ENCODE measurements around the gene MYADML2. TPM values are rescaled to one million over a fixed set of nuclear protein-coding genes. Genes with fewer than 3 reads are reported as not detected.
"Not testable (repeated sequence)": the region's sequence is repeated elsewhere in the genome, so short reads cannot be mapped to it uniquely, and the experiment has no call there.

Gene MYADML2
- total RNA-seq, 4 donors from 2014 or later = 0.76 TPM; not detected in 3

GRCh38 chr17:81984773-81985410, 37.9 kb upstream of the MYADML2 start:
- no peak for DNase-seq
- Histone ChIP-seq H3K27ac (no peak overlapping the region), H3K9me3 (no peaks in the 10 kb centered on the region), H3K4me1 (no peaks in the 10 kb centered on the region), H3K27me3 (no peaks in the 10 kb centered on the region), H3K36me3 (peaks cover 0 to 41% (median 0%) of the 10 kb centered on the region in 3 donors), H3K4me3 (no peak overlapping the region)
- no peak for TF ChIP-seq POLR2A (IDR thresholded peaks at IDR 0.05)
- TF ChIP-seq CTCF (IDR thresholded peaks at IDR 0.05) = no peak

GRCh38 chr17:81983639-81984373, 36.8 kb upstream of the MYADML2 start:
- no peak for TF ChIP-seq POLR2A (IDR thresholded peaks at IDR 0.05)
- TF ChIP-seq CTCF (IDR thresholded peaks at IDR 0.05) = no peak
- peaks cover 0 to 5% (median under 1%) of the 10 kb centered on the region in 4 donors for H3K4me1 ChIP-seq
- H3K27me3 ChIP-seq = no peaks in the 10 kb centered on the region
- H3K27ac ChIP-seq = no peak overlapping the region
- no peak for DNase-seq
- no peaks in the 10 kb centered on the region for H3K9me3 ChIP-seq
- H3K4me3 ChIP-seq = no peak overlapping the region
- H3K36me3 ChIP-seq = peaks cover 0 to 47% (median 0%) of the 10 kb centered on the region in 3 donors

- no peaks in the 10 kb centered on the region for H3K27me3 ChIP-seq
- H3K4me3 ChIP-seq = no peak overlapping the region
- no peak for DNase-seq
- H3K4me1 ChIP-seq = peaks cover 0 to 12% (median 4%) of the 10 kb centered on the region in 4 donors
- peaks cover 0 to 47% (median 0%) of the 10 kb centered on the region in 3 donors for H3K36me3 ChIP-seq
- H3K9me3 ChIP-seq = no peaks in the 10 kb centered on the region
- TF ChIP-seq CTCF (IDR thresholded peaks at IDR 0.05) (no peak), POLR2A (IDR thresholded peaks at IDR 0.05) (no peak)
- no peak overlapping the region for H3K27ac ChIP-seq
Observed at GRCh38 chr17:81983011-81983638, 36.1 kb upstream of the MYADML2 start.

GRCh38 chr17:81981511-81981910, 34.5 kb upstream of the MYADML2 start:
- not testable (repeated sequence) for H3K9me3 ChIP-seq, H3K27me3 ChIP-seq, H3K4me3 ChIP-seq, H3K27ac ChIP-seq, DNase-seq
- peaks cover 0 to 16% (median 8%) of the 10 kb centered on the region in 4 donors for H3K4me1 ChIP-seq
- peaks cover 0 to 35% (median 0%) of the 10 kb centered on the region in 3 donors for H3K36me3 ChIP-seq

GRCh38 chr17:81980707-81981343, 33.8 kb upstream of the MYADML2 start:
- Histone ChIP-seq H3K4me3 (no peak overlapping the region), H3K36me3 (peaks cover 0 to 28% (median 0%) of the 10 kb centered on the region in 3 donors), H3K27ac (no peak overlapping the region), H3K9me3 (no peaks in the 10 kb centered on the region), H3K27me3 (no peaks in the 10 kb centered on the region), H3K4me1 (peaks cover 0 to 18% (median 10%) of the 10 kb centered on the region in 4 donors)
- TF ChIP-seq CTCF (IDR thresholded peaks at IDR 0.05) (no peak), POLR2A (IDR thresholded peaks at IDR 0.05) (no peak)
- no peak for DNase-seq

All from Peyer's patch (tissue), 4 donors.